ENCODE measurements around the gene CDC42BPA.

Gene CDC42BPA

GRCh38 chr1:227299241-227299627, 19.1 kb downstream of the CDC42BPA start:
- TF ChIP-seq POU6F1 (CRISPR knock-in tag; IDR thresholded peaks at IDR 0.05; ENCODE audit: borderline replicate concordance, low read depth) = no peak
- peak; percentile 78 for ATAC-seq

- TF ChIP-seq CSDC2 (CRISPR knock-in tag; IDR thresholded peaks at IDR 0.05) = no peak
- peak; percentile 82 for ATAC-seq
Observed at GRCh38 chr1:227298512-227299240, 19.6 kb downstream of the CDC42BPA start.

GRCh38 chr1:227297073-227297793, 21.1 kb downstream of the CDC42BPA start:
- TF ChIP-seq ZNF70 (CRISPR knock-in tag; IDR thresholded peaks at IDR 0.05) = no peak
- no peak for TF ChIP-seq POU6F1 (CRISPR knock-in tag; IDR thresholded peaks at IDR 0.05; ENCODE audit: borderline replicate concordance, low read depth)
- no peak for TF ChIP-seq ZFP3 (CRISPR knock-in tag; IDR thresholded peaks at IDR 0.05)
- TF ChIP-seq ZC3H10 (CRISPR knock-in tag; IDR thresholded peaks at IDR 0.05) = no peak
- TF ChIP-seq ESRRG (CRISPR knock-in tag; IDR thresholded peaks at IDR 0.05) = no peak
- no peak for TF ChIP-seq PATZ1 (CRISPR knock-in tag; IDR thresholded peaks at IDR 0.05; ENCODE audit: borderline replicate concordance)
- TF ChIP-seq OSR1 (CRISPR knock-in tag; IDR thresholded peaks at IDR 0.05) = no peak
- no peak for TF ChIP-seq ISL1 (CRISPR knock-in tag; IDR thresholded peaks at IDR 0.05)
- no peak for TF ChIP-seq BACH2 (CRISPR knock-in tag; IDR thresholded peaks at IDR 0.05; ENCODE audit: borderline replicate concordance)
- TF ChIP-seq RARB (CRISPR knock-in tag; IDR thresholded peaks at IDR 0.05) = no peak
- TF ChIP-seq ARNTL (CRISPR knock-in tag; IDR thresholded peaks at IDR 0.05; ENCODE audit: borderline replicate concordance, low read depth) = no peak
- TF ChIP-seq TOX (CRISPR knock-in tag; IDR thresholded peaks at IDR 0.05; ENCODE audit: borderline replicate concordance) = no peak
- no peak for TF ChIP-seq CSDC2 (CRISPR knock-in tag; IDR thresholded peaks at IDR 0.05)
- TF ChIP-seq TCF4 (CRISPR knock-in tag; IDR thresholded peaks at IDR 0.05; ENCODE audit: borderline replicate concordance) = no peak
- no peak for TF ChIP-seq ZNF565 (CRISPR knock-in tag; conservative IDR thresholded peaks at IDR 0.05; ENCODE audit: low read depth)
- TF ChIP-seq CSRNP3 (CRISPR knock-in tag; IDR thresholded peaks at IDR 0.05) = no peak
- no peak for TF ChIP-seq SNAI2 (CRISPR knock-in tag; IDR thresholded peaks at IDR 0.05)
- no peak for TF ChIP-seq PPARA (CRISPR knock-in tag; IDR thresholded peaks at IDR 0.05; ENCODE audit: borderline replicate concordance)
- no peak; the same call in 1 of the 2 replicates for TF ChIP-seq ZNF8 (CRISPR knock-in tag; IDR thresholded peaks at IDR 0.05)
- no peak for ATAC-seq

- TF ChIP-seq TOX (CRISPR knock-in tag; IDR thresholded peaks at IDR 0.05; ENCODE audit: borderline replicate concordance) (no peak), ZNF565 (CRISPR knock-in tag; conservative IDR thresholded peaks at IDR 0.05; ENCODE audit: low read depth) (no peak), POU6F1 (CRISPR knock-in tag; IDR thresholded peaks at IDR 0.05; ENCODE audit: borderline replicate concordance, low read depth) (no peak), PPARA (CRISPR knock-in tag; IDR thresholded peaks at IDR 0.05; ENCODE audit: borderline replicate concordance) (no peak), ARNTL (CRISPR knock-in tag; IDR thresholded peaks at IDR 0.05; ENCODE audit: borderline replicate concordance, low read depth) (no peak), SNAI2 (CRISPR knock-in tag; IDR thresholded peaks at IDR 0.05) (no peak), TSHZ2 (CRISPR knock-in tag; IDR thresholded peaks at IDR 0.05) (no peak), GLIS3 (CRISPR knock-in tag; IDR thresholded peaks at IDR 0.05) (no peak), TCF4 (CRISPR knock-in tag; IDR thresholded peaks at IDR 0.05; ENCODE audit: borderline replicate concordance) (no peak), CSDC2 (CRISPR knock-in tag; IDR thresholded peaks at IDR 0.05) (no peak)
- ATAC-seq = no peak
Observed at GRCh38 chr1:227295609-227296008, 22.7 kb downstream of the CDC42BPA start.
